ENCODE data around the gene DNAJC4.

DNA sequence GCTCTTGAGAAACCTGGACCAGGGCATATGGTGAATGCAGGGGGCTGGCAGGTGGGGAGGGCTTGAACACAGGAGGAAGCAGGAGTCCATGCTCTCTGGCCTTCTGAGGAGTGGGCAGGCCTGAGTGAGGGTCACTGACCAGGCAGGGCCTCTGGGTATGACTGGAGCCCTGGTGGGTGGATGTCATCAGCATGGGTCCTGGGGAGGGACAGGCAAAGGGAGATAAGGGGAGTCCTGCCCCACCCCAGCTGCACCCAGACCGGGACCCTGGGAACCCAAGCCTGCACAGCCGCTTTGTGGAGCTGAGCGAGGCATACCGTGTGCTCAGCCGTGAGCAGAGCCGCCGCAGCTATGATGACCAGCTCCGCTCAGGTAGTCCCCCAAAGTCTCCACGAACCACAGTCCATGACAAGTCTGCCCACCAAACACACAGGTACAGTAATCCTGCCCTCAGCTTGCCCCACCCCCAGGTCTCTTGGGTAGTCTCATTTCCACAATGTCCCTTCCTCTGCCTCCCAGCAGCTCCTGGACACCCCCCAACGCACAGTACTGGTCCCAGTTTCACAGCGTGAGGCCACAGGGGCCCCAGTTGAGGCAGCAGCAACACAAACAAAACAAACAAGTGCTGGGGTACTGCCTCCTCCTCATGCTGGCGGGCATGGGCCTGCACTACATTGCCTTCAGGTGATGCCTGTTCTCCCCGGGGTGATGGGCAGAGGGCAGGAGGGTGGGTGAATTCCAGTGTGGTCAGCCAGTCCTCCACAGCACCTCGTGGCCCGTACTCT is 2.0 kb downstream of the DNAJC4 start:
- TF ChIP-seq, protein P1, sequence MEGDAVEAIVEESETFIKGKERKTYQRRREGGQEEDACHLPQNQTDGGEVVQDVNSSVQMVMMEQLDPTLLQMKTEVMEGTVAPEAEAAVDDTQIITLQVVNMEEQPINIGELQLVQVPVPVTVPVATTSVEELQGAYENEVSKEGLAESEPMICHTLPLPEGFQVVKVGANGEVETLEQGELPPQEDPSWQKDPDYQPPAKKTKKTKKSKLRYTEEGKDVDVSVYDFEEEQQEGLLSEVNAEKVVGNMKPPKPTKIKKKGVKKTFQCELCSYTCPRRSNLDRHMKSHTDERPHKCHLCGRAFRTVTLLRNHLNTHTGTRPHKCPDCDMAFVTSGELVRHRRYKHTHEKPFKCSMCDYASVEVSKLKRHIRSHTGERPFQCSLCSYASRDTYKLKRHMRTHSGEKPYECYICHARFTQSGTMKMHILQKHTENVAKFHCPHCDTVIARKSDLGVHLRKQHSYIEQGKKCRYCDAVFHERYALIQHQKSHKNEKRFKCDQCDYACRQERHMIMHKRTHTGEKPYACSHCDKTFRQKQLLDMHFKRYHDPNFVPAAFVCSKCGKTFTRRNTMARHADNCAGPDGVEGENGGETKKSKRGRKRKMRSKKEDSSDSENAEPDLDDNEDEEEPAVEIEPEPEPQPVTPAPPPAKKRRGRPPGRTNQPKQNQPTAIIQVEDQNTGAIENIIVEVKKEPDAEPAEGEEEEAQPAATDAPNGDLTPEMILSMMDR (IDR thresholded peaks at IDR 0.05; ENCODE audit: poor library complexity, severe bottlenecking) = no peak
- no peak for TF ChIP-seq SMC3 (conservative IDR thresholded peaks at IDR 0.05; ENCODE audit: poor library complexity)
- no peak for TF ChIP-seq POLR2AphosphoS5 (IDR thresholded peaks at IDR 0.05)

All from neural cell (in vitro differentiated cells).